C4-2B (cell line): ENCODE data around the gene KRTAP5-8.

ENCODE experiments used
- H3K27ac ChIP-seq: fragments of 450-650 bp; 2 replicates; pipeline ENCODE4 v1.5.1; 2017
- ZFX ChIP-seq: fragments of 450-650 bp; IDR thresholded peaks from 2 replicates; pipeline ENCODE4 v1.6.1; 2017
- TF ChIP-seq, protein P1 (sequence below): fragments of 450-650 bp; conservative IDR thresholded peaks from 2 replicates; pipeline ENCODE4 v1.5.1; 2017; ENCODE audit warnings: mild to moderate bottlenecking

The KRTAP5-8 gene

DNA sequence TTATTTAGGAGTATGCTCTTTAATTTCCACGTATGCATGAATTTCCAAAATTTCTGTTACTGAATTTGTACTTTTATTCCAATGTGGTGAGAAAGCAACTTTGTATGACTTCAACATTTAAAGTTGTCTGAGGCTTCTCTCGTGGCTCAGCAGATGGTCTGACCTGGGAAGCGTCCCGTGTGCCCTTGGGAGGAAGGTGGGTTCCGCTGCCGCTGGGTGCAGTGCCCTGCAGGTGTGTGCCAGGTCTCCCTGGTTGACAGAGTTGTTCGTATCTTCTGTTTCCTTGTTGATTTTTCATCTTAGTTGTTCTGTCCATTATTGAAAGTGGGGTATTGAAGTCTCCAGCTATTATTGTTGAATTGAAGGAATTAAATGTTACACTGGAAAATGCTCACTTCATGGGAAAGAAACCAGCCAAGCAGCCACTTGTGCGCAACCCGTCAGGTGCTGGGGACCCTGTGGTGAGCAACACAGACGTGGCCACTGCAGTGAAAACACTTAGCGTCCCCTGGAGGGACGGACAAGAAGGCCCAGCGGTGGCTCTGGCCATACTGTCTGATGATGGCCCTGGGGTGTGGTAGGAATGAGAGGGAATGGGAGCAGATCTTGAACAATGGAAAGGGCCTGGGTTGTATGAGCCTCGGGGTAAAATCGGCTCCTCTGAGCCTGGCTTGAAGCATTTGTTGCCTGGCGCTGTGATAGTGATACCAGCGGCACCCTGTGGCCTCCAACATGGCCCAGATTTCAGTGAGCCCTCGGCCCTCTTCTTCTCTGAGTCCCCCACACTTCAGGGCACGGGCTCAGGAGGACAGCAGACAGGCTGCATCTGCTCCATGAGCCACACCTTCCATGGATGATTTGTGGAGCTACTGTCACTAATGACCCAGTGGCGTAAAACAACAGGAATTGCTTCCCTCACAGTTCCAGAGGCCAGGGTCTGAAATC, 42.3 kb upstream of the KRTAP5-8 start:
- TF ChIP-seq, protein P1, sequence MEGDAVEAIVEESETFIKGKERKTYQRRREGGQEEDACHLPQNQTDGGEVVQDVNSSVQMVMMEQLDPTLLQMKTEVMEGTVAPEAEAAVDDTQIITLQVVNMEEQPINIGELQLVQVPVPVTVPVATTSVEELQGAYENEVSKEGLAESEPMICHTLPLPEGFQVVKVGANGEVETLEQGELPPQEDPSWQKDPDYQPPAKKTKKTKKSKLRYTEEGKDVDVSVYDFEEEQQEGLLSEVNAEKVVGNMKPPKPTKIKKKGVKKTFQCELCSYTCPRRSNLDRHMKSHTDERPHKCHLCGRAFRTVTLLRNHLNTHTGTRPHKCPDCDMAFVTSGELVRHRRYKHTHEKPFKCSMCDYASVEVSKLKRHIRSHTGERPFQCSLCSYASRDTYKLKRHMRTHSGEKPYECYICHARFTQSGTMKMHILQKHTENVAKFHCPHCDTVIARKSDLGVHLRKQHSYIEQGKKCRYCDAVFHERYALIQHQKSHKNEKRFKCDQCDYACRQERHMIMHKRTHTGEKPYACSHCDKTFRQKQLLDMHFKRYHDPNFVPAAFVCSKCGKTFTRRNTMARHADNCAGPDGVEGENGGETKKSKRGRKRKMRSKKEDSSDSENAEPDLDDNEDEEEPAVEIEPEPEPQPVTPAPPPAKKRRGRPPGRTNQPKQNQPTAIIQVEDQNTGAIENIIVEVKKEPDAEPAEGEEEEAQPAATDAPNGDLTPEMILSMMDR: no peak
- no peak for TF ChIP-seq ZFX
- H3K27ac ChIP-seq: no peak overlapping the region

DNA sequence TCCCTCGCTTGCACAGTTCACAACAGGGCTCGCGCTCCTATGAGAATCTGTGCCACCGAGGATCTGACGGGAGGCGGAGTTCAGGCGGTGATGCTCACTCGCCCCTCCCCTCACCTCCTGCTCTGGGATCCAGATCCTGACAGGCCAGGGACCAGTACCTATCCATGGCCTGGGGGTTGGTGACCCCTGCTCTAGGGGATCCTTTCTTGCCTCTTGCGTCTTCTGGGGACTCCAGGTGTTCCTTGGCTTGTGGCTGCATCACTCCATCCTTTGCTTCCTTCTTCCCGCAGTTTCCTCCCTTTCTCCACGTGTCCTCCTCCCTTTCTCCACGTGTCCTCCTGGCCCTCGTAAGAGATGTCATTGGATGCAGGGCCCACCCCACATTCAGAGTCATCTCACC, 41.4 kb upstream of the KRTAP5-8 start:
- H3K27ac ChIP-seq: no peak overlapping the region
- TF ChIP-seq, protein P1: no peak
- TF ChIP-seq ZFX: no peak

DNA sequence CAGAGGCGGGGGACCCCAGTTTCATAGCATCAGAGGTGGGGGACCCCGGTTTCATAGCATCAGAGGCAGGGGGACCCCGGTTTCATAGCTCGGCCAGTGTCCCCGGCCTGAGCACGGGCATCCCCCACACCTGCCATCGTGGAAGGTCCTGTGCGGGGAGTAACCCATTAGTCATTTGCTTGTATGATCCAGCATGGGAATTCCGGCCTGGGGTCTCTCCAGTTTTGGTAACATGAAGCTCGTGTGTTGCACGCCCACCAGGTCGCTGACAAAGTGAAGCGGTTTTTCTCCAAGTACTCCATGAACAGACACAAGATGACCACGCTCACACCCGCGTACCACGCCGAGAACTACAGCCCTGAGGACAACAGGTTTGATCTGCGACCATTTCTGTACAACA, 39.7 kb upstream of the KRTAP5-8 start:
- TF ChIP-seq, protein P1: no peak
- TF ChIP-seq ZFX: no peak
- no peak overlapping the region for H3K27ac ChIP-seq

DNA sequence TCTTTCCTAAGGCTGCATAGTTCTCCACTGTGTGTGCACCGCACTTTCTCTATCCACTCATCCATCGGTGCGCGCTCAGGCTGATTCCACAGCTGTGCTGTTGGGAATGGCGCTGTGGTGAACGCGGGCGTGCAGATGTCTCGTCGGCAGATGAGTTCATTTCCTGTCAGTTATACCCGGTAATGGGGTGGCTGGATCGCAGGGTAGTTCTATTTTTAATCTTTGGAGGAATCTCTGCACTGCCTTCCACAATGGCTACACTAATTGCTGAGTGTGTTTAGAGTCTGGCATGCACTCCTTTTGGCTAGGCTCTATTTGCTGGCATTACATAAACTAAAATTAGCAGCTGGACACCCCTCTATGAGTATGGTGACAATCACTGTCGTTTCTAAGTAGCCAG, 38.7 kb upstream of the KRTAP5-8 start:
- H3K27ac ChIP-seq: no peak overlapping the region
- TF ChIP-seq, protein P1: no peak
- TF ChIP-seq ZFX: no peak

DNA sequence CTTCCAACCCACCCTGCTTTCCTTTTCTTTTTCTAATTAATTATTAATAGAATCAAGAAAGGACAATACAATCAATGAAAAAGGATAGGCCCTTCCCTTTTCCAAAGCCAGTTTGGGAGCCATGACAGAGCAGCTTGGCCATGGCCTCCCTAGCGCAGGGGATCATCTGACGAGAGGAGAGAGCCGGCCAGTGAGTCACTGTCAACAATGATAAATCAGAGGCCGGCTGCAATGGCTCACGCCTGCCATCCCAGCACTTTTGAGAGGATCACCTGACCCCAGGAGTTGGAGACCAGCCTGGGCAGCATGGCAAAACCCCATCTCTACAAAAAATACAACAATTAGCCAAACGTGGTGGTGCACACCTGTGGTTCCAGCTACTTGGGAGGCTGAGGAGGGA, 38.3 kb upstream of the KRTAP5-8 start:
- no peak for TF ChIP-seq ZFX
- TF ChIP-seq, protein P1: no peak

DNA sequence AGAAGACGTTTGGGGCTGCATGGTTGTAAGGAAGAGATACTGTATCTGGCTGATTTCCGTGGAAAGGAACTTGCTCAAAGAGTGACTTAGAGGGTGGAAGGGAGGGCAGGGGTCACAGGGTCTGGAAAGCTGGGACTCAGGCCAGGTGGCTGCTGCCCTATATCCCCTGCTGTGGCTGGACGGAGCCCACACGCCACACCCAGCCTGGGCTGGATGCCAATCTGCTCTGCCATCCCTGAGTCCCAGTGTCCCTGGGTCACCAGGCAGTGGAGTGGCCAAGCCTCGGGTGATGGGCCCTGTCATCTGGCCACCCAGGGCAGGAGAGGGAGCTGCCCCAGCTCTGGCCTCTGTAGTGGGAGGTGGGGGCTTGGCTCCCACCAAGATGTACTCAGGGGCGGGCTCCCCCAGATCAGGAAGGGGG, 37.2 kb upstream of the KRTAP5-8 start:
- TF ChIP-seq ZFX: no peak
- TF ChIP-seq, protein P1: no peak
- H3K27ac ChIP-seq: no peak overlapping the region

More for the DNA sequence above, 38.3 kb upstream of the KRTAP5-8 start:
- H3K27ac ChIP-seq: no peak overlapping the region
